Measurements from ENCODE around the gene EPB41L4B. TPM values are rescaled to one million over a fixed set of nuclear protein-coding genes. Genes with fewer than 3 reads are reported as not detected.

The EPB41L4B gene
- total and polyA plus RNA-seq, 2 of the 13 experiments (the other 11 are each of a cell fraction or from before 2014, with no cell fraction given), result 17.6 to 22.1 TPM

DNA sequence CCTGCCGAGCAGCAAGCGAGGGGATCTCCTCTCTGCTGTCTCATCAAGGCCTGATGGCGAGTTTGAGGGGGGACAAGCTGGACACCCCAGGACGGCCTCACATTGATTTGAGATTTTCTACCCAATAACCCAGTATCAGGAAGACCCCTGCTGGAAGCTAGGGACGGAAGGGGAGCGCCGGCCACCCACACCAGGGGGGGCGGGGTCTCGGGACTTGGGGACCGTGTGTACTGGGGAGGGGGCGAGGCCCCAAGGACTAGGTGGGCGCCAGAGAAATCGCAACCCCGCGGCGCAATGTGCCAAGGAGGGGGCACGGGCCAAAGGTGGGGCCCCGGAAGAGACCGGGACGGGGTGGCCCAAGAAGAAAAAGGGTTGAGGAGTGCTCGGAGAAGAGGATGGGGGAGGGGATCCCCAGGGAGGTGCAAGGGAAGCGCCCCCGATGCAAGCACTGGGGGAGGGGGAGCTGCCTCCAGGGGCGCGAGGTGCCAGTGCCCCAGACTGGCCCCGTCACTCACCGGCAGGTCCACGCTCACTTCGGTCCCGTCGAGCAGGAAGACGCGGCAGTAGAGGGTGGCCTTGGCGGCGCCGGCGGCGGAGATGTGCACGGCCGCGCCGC lies 1.1 kb downstream of the EPB41L4B start (continued):
- TF ChIP-seq, protein P1, sequence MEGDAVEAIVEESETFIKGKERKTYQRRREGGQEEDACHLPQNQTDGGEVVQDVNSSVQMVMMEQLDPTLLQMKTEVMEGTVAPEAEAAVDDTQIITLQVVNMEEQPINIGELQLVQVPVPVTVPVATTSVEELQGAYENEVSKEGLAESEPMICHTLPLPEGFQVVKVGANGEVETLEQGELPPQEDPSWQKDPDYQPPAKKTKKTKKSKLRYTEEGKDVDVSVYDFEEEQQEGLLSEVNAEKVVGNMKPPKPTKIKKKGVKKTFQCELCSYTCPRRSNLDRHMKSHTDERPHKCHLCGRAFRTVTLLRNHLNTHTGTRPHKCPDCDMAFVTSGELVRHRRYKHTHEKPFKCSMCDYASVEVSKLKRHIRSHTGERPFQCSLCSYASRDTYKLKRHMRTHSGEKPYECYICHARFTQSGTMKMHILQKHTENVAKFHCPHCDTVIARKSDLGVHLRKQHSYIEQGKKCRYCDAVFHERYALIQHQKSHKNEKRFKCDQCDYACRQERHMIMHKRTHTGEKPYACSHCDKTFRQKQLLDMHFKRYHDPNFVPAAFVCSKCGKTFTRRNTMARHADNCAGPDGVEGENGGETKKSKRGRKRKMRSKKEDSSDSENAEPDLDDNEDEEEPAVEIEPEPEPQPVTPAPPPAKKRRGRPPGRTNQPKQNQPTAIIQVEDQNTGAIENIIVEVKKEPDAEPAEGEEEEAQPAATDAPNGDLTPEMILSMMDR (CRISPR knock-in tag; IDR thresholded peaks at IDR 0.05), result peak; percentile 9

DNA sequence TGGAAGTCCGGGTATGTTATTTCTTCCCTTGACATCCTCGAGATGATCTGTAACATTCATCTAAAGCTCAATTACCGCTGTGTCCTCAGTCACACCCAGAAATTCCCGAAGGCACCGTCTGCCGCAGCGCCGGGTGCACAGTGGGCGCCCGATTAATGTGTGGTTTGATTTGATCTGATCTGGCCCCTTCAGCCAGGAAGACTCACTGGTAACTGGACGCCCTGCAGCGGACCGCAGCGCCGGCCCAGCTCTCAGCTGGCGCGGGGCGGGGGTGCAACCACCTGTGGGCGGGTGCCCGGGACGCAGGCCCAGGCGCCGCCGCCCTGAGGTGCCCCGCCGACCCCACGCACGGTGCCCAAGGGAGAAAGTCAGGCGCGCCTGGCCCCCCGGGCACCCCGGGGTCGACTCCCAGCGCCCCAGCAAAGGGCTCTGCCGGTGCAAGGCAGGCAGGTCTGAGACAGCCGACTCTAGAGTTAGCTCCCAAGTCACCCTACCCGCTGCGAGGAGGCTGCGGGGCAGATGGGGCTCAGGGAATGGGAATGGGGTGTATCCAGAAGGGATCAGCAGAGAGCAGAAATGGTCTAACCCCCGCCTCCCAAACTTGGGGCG lies 1.7 kb downstream of the EPB41L4B start:
- Histone ChIP-seq H3K4me2 (ENCODE audit: low read depth, low read length) (peak overlapping the region; percentile 96), H3K4me3 (replicated peaks in 1 of 3; ENCODE audit: insufficient read depth in 1 of 3, low read depth in 2 of 3, low read length in 3 of 3) (peak overlapping the region; percentile 85 to 91 (median 90)), H3K9ac (ENCODE audit: insufficient read depth, low read depth, low read length) (peak overlapping the region; percentile 68), H3K4me1 (ENCODE audit: insufficient read depth, low read length) (peaks cover 62% of the 10 kb centered on the region), H2AFZ (ENCODE audit: low read length) (no peak overlapping the region), H3K79me2 (ENCODE audit: insufficient read depth, low read length) (peaks cover 46% of the 10 kb centered on the region), H3K27ac (ENCODE audit: extremely low read length, insufficient read depth, low read length) (no peak overlapping the region), H3K27me3 (ENCODE audit: control insufficient read depth in 1 of 2, insufficient read depth in 2 of 2, low read length in 2 of 2) (no peaks in the 10 kb centered on the region; a peak in 1 of 5 replicates), H3K9me3 (ENCODE audit: low read length) (no peaks in the 10 kb centered on the region), H4K20me1 (ENCODE audit: insufficient read depth, low read length) (no peaks in the 10 kb centered on the region), H3K36me3 (replicated peaks in 1 of 2; ENCODE audit: control insufficient read depth in 1 of 2, insufficient read depth in 2 of 2, low read length in 2 of 2) (no peaks in the 10 kb centered on the region)
- in situ Hi-C loops (cut with HindIII; ENCODE audit: extremely low pct_ligation_motif_present, low pct_unique_long_range_greater_than_20kb), result loop anchor here (5.0 kb wide), 1 partner anchor 72 kb away; no protein-coding TSS in a partner anchor
- no peak for DNase-seq (ENCODE audit: low spot score)
- WGBS (ENCODE audit: low lambda C conversion rate), result 4% methylated on average over 14 of the region's 41 CpGs
- ChIA-PET CTCF (ENCODE audit: low intra/inter-chr PET ratio, low total read pairs) (interaction anchor here (1.0 to 2.8 kb wide), 3 partner anchors 71 to 75 kb away, joined by 3 to 22 read pairs (median 19); no protein-coding TSS in a partner anchor), POLR2A (interaction anchor here (0.7 to 2.7 kb wide), 7 partner anchors 8 to 136 kb away, joined by 3 to 13 read pairs (median 4); no protein-coding TSS in a partner anchor)
- BruUV-seq (replicated peaks), result no TSS peak
- intact Hi-C loops (cut with micrococcal nuclease; ENCODE audit: unreplicated experiment), result loop anchor here (1.0 kb wide), 2 partner anchors 12 to 69 kb away; no protein-coding TSS in a partner anchor
- no peak for FAIRE-seq
- peak; percentile 56 for ATAC-seq
- TF ChIP-seq, protein P2, sequence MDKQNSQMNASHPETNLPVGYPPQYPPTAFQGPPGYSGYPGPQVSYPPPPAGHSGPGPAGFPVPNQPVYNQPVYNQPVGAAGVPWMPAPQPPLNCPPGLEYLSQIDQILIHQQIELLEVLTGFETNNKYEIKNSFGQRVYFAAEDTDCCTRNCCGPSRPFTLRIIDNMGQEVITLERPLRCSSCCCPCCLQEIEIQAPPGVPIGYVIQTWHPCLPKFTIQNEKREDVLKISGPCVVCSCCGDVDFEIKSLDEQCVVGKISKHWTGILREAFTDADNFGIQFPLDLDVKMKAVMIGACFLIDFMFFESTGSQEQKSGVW (CRISPR knock-in tag; IDR thresholded peaks at IDR 0.05; ENCODE audit: borderline replicate concordance), result no peak
- TF ChIP-seq ZNF543 (CRISPR knock-in tag; IDR thresholded peaks at IDR 0.05) (0 out of 2 replicates have a peak, but pooled peaks have one; percentile 27), NFKB2 (CRISPR knock-in tag; IDR thresholded peaks at IDR 0.05; ENCODE audit: borderline replicate concordance) (peak; percentile 35; the same call in 1 of the 2 replicates), GABPB1 (CRISPR knock-in tag; IDR thresholded peaks at IDR 0.05) (no peak), STAG1 (CRISPR knock-in tag; IDR thresholded peaks at IDR 0.05) (peak; percentile 21; the same call in 1 of the 2 replicates), SIN3A (IDR thresholded peaks at IDR 0.05; ENCODE audit: borderline replicate concordance, low read depth, low read length) (0 out of 2 replicates have a peak, but pooled peaks have one; percentile 36), ZBTB7B (CRISPR knock-in tag; IDR thresholded peaks at IDR 0.05) (no peak), PHB2 (IDR thresholded peaks at IDR 0.05; ENCODE audit: partially characterized antibody) (no peak), TOPORS (CRISPR knock-in tag; IDR thresholded peaks at IDR 0.05) (no peak), GLI4 (CRISPR knock-in tag; IDR thresholded peaks at IDR 0.05; ENCODE audit: borderline replicate concordance) (no peak), SAP130 (CRISPR knock-in tag; IDR thresholded peaks at IDR 0.05; ENCODE audit: low read depth) (peak; percentile 52), NR2C2 (CRISPR knock-in tag; IDR thresholded peaks at IDR 0.05; ENCODE audit: borderline replicate concordance) (no peak), HMG20B (CRISPR knock-in tag; conservative IDR thresholded peaks at IDR 0.05) (no peak)
- TF ChIP-seq, protein P3, sequence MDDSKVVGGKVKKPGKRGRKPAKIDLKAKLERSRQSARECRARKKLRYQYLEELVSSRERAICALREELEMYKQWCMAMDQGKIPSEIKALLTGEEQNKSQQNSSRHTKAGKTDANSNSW (CRISPR knock-in tag; IDR thresholded peaks at IDR 0.05; ENCODE audit: borderline replicate concordance), result no peak

Data from HepG2 (cell line).